D341Med (cell line): ENCODE data around the gene ZNF668.
"Not testable (repeated sequence)": the region's sequence is repeated elsewhere in the genome, so short reads cannot be mapped to it uniquely, and the experiment has no call there.

Experiments
- DNase-seq: peaks from one replicate; pipeline ENCODE4 v3.0.0; 2012; ENCODE audit warnings: low spot score

Gene ZNF668

DNA sequence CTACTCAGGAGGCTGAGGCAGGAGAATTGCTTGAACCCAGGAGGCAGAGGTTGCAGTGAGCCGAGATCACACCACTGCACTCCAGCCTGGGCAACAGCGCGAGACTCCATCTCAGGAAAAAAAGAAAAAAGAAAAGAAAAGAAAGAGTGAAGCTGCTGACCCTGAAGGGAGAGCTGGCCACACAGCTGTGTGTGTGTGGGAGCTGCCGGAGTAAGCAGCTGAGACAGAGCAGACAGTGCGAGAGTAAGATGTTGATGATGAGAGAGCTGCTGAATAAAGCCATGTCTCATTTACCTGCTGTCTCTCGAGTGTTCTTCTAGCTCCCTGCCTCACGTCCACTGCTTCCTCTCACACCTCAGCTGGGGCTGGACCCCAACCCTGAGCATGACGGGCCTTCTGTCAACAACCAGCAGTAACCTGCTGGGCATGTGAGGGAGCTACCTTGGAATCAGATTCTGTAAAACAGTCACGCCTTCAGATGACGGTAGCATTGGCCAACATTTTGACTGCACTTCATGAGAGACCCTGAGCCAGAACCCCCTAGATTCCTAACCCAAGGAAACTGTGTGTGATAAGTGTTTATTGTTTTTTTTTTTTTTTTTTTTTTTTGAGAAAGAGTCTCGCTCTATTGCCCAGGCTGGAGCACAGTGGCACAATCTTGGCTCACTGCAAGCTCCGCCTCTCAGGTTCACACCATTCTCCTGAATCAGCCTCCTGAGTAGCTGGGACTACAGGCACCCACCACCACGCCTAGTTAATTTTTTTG is 27.0 kb upstream of the ZNF668 start:
- not testable (repeated sequence) for DNase-seq

- DNase-seq: no peak
These were observed 26.0 kb upstream of the ZNF668 start for GRCh38 chr16:31099860-31100638.

GRCh38 chr16:31094424-31095120 is 20.5 kb upstream of the ZNF668 start, which contains the start of gene VKORC1:
Gene VKORC1 (minus strand): TSS chr16:31094797. CDS start chr16:31094729, 68 bp downstream.
- DNase-seq: peak; percentile 91

DNA sequence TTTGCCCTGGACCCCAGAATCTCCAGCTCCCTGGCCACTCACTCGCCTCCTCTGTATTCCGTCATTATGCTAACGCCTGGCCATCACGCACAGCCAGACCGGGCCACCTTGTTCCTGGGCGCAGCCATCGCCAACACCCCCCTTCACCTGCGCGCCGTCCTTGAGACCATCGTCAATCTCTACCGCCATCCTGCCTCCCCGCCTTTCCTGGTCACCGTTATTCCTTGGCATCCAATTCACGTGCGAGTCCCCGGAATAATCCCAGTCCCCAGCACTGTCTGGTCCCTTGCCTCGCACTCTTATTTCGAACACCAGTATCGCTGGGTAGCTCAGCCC is 20.0 kb upstream of the ZNF668 start:
- DNase-seq: peak; percentile 53

GRCh38 chr16:31093132-31093703 is 19.2 kb upstream of the ZNF668 start:
- DNase-seq: peak; percentile 64

GRCh38 chr16:31092330-31092729 is 18.3 kb upstream of the ZNF668 start:
- no peak for DNase-seq

DNA sequence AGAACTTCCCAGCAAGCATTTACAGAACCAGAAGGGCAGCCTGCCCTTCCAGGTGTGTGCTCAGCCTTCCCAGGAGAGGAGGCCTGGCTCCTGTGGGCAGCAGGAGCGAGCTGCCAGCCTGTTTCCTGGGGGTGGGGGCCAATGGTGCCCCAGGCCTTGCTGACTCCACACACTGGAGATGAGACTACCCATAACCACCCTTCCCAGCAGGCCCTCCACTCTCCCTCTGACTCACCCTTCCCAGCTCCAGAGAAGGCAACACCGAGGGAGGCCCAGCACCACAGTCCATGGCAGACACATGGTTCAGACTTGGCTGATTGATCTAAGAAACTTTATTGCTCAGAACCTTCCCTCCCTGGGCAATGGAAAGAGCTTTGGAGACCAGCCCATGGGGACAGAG is 16.5 kb upstream of the ZNF668 start:
- DNase-seq: no peak

DNA sequence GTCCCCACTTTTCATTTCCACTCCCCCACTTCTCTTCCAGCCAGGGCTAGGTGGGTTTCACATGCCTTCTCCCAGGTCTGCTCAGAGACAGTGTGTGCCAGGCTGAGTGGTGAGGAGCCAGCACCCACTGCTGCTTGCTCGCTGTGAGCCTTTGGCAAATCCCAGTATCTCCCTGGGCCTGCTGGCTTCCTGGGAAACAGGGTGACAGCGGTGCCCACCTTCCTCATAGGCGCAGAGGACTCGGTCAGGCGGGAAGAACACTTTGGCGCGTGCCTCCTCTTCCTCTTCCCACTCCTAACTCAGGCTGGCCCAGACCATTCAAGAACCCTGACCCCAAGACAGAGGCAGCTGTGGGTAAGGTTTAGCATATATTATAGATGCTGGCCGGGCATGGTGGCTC is 15.2 kb upstream of the ZNF668 start:
- DNase-seq: no peak

GRCh38 chr16:31088459-31089183 is 14.6 kb upstream of the ZNF668 start, which contains the start of gene PRSS53:
Gene PRSS53 (minus strand): TSS chr16:31088943. CDS start chr16:31088809, 134 bp downstream.
- DNase-seq: peak; percentile 20

DNA sequence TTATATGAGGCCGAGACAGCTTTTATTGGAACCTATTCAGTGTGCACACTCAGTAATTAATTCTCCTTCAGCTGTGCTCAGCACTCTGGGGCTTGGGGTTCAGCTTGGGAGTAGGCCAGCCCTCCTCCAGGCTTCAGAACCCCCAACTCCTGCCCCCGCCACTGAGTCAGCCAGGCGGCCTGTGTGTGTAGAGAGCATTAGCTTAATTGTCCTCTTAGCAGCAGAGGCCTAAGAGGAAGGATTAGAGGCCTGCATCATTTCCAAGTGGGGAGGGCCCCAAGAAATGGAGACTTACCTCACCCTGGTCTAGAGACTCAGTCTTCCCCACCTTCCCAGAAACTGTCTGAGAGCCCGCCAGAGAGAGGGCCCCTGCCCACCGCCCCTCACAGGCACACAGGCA is 13.9 kb upstream of the ZNF668 start:
- DNase-seq: peak; percentile 54

DNA sequence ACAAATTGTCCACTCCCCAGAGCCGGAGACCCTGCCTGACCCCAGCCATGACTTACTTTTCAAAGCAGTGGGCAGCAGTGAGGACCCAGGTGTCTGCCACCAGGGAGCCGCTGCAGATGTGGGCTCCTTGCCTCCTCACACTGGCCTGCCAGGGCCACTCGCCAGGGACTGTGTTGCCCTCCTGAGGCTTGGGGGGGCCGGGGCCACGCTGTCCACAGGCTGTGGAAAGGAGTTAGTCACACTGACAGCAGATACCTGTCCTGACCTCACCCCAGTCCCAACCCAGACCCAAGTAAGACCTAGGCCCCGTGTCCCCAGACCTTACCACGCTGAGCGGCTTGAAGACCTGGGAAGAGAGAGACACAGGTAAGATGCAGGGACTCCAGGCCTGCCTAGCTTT is 13.4 kb upstream of the ZNF668 start:
- DNase-seq: peak; percentile 21

DNA sequence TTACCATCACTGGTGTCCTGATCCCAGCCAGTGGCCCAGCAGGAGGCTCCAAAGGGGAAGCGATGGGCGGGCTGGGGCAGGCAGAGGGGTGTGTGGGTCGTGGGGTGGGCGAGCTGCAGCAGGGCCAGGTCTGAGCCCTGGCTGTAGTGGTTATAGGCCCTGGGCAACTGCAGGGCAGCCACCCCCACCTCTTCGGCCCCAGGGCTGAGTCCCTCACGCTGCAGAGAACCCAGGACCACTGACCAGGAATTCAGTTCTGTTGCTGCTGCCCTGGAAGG is 12.5 kb upstream of the ZNF668 start:
- DNase-seq: no peak

- DNase-seq: peak; percentile 22
These were observed 12.0 kb upstream of the ZNF668 start for GRCh38 chr16:31085873-31086628.

GRCh38 chr16:31085411-31085810 is 11.4 kb upstream of the ZNF668 start:
- peak; percentile 12 for DNase-seq

GRCh38 chr16:31084584-31085302 is 10.7 kb upstream of the ZNF668 start:
- DNase-seq: peak; percentile 26

- DNase-seq: peak; percentile 14
These were observed 9.9 kb upstream of the ZNF668 start for GRCh38 chr16:31083981-31084380.

- DNase-seq: peak; percentile 14
These were observed 9.5 kb upstream of the ZNF668 start for GRCh38 chr16:31083556-31083955.

GRCh38 chr16:31083081-31083480 is 9.0 kb upstream of the ZNF668 start:
- peak; percentile 14 for DNase-seq

DNA sequence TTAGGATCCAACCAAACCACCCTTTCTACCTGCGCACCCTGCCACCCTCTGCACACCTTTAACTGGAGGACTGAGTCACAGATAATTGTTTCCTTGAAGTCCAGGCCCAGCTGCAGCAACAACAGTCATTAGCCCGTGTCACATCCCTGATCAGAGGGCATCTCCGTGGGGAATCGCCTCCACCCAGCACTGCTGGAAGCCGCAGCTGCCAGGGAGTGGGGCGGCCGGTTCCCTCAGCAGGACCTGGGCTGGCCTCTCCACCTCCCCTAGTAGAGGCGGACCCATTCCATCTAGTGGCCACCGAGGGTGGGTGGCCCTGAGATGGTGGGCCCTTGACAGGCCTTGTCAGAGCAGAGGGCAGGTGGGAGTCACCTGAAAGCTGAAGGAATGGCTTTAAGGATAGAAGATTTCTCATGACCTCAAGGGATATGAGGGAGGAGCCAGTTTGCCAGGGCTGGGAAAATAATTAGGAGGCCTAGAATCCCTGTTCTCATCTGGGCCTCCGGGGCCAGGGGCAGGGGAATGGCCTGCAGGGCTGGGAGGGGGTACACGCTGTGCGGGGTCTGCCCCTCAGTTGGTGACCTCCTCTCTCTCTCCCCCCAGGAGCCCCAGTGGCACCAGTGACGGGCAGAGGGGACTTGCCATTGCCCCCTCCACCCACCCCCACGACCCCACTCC is 8.5 kb upstream of the ZNF668 start:
- DNase-seq: peak; percentile 22
